ENCODE measurements around the gene B4GALT7.
"Not testable (repeated sequence)": the region's sequence is repeated elsewhere in the genome, so short reads cannot be mapped to it uniquely, and the experiment has no call there.

Gene B4GALT7

DNA sequence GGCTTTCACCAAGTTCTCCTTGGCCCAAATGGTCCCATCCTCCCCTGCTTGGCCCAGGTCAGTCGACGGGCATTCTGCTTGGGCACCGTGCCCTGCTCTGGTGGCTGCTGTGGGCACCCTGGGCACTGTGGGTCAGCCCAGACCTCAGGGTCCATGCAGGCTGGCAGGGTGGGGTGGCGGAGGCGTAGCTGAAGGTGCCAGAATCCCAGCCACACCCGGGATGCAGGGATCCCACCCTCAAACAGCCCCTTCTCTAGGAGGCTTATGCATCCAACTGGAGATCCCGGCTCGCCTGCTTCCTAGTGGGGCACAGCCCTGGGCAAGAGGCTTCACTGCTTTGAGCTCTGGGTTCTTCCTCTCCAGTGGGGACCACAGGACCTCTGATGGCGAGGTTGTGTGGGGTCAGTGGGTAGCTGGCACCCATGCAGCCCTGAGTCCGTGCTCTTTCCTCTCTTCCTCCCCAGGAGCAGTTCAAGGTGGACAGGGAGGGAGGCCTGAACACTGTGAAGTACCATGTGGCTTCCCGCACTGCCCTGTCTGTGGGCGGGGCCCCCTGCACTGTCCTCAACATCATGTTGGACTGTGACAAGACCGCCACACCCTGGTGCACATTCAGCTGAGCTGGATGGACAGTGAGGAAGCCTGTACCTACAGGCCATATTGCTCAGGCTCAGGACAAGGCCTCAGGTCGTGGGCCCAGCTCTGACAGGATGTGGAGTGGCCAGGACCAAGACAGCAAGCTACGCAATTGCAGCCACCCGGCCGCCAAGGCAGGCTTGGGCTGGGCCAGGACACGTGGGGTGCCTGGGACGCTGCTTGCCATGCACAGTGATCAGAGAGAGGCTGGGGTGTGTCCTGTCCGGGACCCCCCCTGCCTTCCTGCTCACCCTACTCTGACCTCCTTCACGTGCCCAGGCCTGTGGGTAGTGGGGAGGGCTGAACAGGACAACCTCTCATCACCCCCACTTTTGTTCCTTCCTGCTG is 9.4 kb downstream of the B4GALT7 start:
- no peak for DNase-seq

DNA sequence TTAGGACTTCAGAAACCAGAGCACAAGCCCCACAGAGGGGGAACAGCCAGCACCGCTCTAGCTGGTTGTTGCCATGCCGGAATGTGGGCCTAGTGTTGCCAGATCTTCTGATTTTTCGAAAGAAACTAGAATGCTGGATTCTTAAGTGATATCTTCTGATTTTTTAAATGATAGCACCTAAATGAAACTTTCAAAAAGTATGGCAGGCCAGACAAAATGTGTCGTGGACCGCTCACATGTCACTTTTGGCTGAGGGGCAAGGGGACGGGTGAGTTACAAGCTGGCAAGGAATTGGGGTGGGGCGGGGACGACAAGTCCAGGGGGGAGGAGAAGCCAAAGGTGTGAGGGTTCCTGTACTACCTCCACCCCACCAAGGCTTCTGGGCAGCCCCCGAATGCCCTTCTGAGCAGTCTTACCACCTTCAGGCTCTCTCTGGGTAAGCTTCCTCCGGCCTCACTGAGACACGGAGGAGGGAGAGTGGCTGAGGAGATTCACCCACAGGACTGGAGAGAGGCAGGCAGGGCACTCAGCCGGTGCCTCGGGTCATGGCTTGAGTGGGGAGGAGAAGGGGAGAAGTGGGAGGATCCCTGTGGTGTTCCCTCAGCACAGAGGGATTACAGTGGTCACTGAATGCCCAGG is 10.3 kb downstream of the B4GALT7 start:
- DNase-seq, result no peak

DNA sequence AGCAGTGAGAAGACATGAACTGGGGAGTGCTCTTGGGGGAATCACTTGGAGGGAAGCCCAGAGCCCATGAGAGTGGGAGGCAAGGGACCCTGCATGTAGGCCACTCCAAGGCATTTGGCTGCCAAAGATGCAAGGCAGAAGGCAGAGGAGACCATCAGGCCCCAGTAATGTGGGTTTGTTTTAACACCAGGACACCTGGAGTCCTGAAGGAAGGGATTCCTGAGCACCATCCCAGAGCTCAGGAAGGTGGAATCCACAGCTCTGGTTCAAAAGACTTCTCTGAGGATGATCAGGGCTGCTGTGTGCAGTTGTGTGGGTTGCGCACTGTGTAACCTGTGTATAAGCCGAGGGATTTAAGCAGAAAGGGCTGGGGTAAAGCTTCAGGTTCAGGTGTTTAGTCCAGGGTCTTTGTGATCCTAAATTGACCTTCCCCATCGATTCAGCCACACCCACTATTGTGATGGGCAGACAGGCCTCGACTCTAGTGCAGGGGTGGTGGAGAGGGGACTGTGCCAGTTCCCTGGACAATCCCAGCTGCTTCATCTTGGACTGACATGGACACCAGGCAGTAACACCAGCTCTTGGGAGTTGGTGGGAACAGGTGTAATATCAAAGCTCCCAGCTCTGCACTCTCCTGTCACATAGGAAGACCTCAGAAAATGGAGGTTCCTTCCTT is 11.0 kb downstream of the B4GALT7 start:
- DNase-seq, result no peak

DNA sequence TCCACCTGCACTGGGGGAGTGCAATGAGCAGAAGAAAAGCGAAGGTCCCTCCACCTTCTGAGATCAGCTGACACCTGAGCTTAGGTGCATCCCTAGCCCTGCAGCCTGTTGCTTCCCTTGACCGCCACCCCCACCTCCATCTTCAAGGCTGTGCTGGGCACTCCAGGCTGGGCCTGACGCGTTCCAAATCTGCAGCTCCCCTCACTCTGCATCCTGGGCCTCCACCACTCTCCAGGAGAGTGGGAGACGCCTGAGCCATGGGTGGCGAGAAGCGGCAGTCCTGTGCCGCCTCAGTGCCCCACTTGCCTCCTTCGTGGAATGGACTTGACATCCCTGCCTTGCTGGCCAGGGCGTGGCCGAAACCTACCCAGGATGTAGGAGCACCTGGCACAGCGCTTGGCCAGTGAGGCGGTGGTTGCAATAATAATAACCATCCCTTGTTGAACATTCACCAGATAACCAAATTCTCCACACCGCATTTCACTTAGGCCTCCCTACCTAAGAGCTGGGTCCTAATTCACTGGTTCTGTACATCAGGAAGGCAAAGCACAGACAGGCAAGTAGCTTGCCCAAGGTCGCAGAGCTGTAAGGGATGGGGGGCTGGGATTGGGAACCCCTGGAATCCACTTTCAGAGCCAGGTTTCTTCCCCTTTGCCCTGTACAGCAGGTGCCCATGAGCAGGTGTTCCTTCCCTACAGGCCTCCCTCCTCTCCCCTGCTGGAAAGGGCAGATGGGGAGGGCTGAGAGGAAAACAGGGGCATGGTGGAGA is 11.7 kb downstream of the B4GALT7 start:
- DNase-seq, result no peak

DNA sequence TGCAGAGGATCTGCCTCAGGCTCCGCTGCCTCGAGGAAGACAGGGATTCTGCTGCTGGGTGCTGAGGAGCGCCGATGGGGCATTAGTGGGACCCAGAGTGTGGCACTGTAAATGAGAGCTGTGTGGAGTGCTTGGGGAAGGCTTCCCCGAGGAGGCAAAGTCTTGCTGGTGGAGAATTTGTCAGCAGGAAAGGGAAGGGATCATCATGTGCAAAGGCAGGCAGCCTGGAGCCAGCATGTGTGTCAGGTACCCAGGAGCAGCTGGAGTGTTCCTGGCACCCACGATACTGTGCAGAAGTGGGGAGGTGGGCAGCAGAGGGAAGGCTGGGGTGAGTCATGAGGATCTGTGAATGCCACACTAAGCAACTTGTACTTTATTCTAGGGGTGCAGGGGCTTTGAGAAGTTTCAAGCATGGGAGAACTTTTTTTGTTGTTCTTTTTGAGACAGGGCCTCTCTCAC is 12.3 kb downstream of the B4GALT7 start:
- DNase-seq, result no peak

DNA sequence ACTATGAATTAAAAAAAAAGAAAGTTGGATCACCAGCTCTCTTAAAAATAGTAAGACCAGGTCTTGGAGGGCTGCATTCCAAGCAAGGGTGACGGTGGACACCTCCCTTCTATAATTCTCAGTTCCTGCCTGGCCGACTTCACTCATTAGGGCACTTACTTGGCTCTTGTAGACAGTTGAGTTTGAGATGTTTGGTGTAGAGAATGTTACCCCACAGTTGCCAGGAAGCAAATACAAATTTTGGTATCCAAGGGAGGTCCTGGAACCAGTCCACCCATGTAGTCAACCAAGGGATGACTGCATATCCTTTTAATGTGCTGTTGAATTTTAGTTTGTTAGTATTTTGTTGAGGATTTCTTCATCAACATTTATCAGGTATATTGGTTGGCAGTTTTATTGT is 20.6 kb downstream of the B4GALT7 start:
- DNase-seq, result no peak

DNA sequence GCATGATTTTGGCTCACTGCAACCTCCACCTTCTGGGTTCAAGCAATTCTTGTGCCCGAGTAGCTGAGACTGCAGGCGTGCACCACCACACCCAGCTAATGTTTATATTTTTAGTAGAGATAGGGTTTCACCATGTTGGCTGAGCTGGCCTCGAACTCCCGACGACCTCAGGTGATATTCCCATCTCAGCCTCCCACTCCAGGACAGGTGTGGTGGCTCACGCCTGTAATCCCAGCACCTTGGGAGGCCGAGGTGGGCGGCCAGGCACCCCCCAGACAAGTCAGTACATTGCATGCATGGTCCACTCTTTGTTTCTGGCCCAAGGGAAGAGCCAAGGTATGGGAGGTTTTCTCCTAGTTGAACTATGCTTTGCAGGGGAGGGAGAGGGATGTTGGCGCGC is 24.2 kb downstream of the B4GALT7 start:
- DNase-seq, result not testable (repeated sequence)

DNA sequence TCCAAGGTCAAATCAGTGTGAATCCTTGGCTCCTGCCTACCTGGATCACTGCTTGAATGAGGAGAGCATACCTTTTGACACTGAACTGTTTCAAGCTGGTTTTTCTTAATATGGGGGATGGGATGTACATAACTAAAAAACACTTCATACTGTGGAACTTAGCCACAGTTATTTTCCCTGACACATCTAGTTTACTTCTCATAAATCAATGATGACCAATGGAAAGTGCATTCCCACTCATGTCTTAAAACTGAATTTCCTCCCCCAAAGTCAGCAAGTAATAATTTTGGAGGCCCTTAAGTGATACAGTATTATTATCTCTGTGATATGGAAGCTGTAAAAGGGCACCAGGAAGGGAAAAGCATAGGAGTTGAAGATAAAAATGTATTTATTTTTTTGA is 30.3 kb downstream of the B4GALT7 start:
- not testable (repeated sequence) for DNase-seq

DNA sequence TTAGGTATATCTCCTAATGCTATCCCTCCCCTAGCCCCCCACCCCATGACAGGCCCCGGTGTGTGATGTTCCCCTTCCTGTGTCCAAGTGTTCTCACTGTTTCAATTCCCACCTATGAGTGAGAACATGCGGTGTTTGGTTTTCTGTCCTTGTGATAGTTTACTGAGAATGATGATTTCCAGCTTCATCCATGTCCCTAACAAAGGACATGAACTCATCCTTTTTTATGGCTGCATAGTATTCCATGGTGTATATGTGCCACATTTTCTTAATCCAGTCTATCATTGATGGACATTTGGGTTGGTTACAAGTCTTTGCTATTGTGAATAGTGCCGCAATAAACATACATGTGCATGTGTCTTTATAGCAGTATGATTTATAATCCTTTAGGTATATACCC is 35.0 kb downstream of the B4GALT7 start:
- DNase-seq, result not testable (repeated sequence)

DNA sequence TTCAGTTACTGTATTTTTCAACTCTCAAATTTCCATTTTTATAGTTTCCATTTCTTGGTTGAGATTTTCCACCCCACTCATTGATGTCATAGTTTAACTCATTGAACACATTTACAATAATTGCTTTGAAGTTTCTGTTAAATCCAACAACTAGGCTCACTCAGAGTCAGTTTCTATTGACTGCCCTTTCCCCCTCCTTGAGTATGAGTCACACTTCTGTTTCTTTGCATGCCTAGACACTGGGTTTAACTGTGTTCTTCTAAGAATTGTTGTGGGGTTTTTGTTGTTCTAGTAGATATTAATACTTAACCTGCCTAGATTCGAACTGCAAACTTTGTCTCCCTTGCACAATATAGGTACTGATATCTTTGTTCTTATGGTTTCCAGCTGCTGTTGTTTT is 45.5 kb downstream of the B4GALT7 start:
- not testable (repeated sequence) for DNase-seq

DNA sequence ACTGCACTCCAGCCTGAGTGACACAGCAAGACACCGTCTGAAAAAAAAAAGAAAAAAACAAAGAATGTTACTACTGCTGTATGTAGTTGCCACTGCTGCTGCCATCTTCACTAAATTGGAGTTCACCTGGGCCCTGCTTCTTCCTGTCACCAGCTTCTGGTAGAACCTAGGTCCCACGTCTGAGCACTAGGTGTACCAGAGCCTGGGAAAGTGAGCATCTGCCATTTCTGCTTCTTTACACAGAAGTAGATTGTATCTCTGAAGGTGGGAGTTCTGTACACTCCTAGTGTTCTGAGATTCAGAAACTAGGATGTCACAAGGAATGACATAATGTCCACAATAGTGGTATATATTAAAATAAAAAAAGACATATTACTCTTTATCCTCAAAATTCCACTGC is 51.3 kb downstream of the B4GALT7 start:
- DNase-seq, result not testable (repeated sequence)

DNA sequence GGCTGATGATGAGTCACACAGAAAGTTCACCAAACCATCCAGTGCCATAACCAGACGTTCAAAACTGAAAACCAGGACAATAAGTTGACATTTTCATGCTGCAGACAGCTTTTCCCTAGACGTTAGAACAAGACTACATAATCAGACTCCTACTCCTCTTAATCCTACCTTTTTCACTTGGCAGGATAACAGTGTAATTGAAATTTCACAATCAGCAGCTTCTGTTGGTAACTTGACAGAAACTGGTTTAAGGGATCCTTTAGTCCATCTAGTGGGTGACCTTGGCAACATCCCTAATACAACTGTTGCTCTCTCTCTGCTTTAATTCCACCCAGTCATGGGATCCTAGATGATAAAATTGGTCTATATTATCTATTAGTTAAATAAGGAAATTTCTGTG is 57.9 kb downstream of the B4GALT7 start:
- not testable (repeated sequence) for DNase-seq

DNA sequence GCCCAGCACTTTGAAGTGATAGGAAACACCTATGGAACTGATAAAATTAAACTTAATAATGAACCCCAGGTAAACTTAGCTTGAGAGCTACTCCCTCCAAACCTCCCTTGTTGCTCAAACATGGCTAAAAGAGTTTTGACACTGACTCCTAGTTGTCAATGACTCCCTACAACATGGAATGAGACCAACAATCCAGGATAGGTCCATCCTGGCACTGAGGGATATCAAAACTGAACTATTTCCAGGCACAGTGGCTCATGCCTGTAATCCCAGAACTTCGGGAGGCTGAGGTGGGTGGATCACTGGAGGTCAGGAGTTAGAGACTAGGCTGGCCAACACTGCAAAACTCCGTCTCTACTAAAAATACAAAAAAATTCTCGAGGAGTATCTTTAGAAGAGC is 58.6 kb downstream of the B4GALT7 start:
- DNase-seq, result not testable (repeated sequence)

Data from amygdala (tissue), 56 donors.